Measurements from ENCODE around the gene BTBD3. TPM values are rescaled to one million over a fixed set of nuclear protein-coding genes. Genes with fewer than 3 reads are reported as not detected.

The BTBD3 gene
- total and polyA plus RNA-seq, 2 donors (not counting 3 experiments of a cell fraction or from before 2014, with no cell fraction given): 18.6 to 29.3 TPM

DNA sequence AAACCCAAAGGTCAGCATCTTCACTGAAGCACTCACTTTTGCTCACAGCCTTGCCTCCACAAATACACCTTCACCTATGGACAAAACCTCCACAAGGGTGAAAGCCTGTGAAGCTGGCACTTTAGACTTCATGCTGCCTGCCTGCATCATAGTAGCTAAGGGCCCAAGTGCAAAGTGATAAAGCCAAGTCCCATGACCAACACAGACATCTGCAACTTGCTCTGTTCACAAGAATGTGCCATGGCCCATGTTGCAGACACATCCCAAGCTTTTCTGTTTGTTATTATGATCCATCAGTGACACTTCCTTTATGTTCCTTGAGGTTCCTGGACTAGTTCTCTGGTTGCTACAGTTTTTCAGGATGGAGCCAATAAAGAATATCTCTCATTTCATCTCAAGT is 31.1 kb downstream of the BTBD3 start:
- FAIRE-seq (no peak), DNase-seq (ENCODE audit: low read depth, low spot score) (no peak)
- dilution Hi-C loops (cut with MboI; ENCODE audit: extremely low pct_ligation_motif_present, low sequenced_read_pairs) (no loop called here), intact Hi-C loops (cut with micrococcal nuclease) (no loop called here)
- ChIA-PET CTCF (no interaction called here), POLR2A (no interaction called here)
- BruUV-seq (replicated peaks): no TSS peak
- Histone ChIP-seq H3K27ac (ENCODE audit: insufficient read depth, low read depth, low read length) (no peak overlapping the region), H3K4me1 (ENCODE audit: control insufficient read depth, extremely low read depth, insufficient read depth, low read length) (no peaks in the 10 kb centered on the region), H3K9me1 (replicated peaks; ENCODE audit: control insufficient read depth, extremely low read depth, insufficient read depth, low read length) (no peaks in the 10 kb centered on the region), H3K79me2 (ENCODE audit: control insufficient read depth, insufficient read depth, low read length) (no peaks in the 10 kb centered on the region), H3K27me3 (ENCODE audit: control insufficient read depth in 2 of 2, insufficient read depth in 2 of 2, low read length in 2 of 2) (no peaks in the 10 kb centered on the region), H3K9me3 (replicated peaks; ENCODE audit: control insufficient read depth, insufficient read depth, low read length) (no peaks in the 10 kb centered on the region), H3K36me3 (ENCODE audit: control insufficient read depth in 2 of 2, extremely low read depth in 1 of 2, insufficient read depth in 2 of 2, low read length in 2 of 2) (no peaks in the 10 kb centered on the region), H3K4me3 (replicated peaks in 1 of 3; ENCODE audit: insufficient read depth in 1 of 3, low read depth in 1 of 3, low read length in 3 of 3) (no peak overlapping the region), H3K9ac (replicated peaks; ENCODE audit: extremely low read depth, insufficient read depth, low read length) (no peak overlapping the region), H4K20me1 (replicated peaks; ENCODE audit: control insufficient read depth, extremely low read depth, insufficient read depth, low read length) (no peaks in the 10 kb centered on the region), H2AFZ (ENCODE audit: low read depth, low read length) (no peak overlapping the region), H3K4me2 (ENCODE audit: insufficient read depth, low read length) (no peak overlapping the region)
- TF ChIP-seq, protein P1, sequence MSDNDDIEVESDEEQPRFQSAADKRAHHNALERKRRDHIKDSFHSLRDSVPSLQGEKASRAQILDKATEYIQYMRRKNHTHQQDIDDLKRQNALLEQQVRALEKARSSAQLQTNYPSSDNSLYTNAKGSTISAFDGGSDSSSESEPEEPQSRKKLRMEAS (IDR thresholded peaks at IDR 0.05; ENCODE audit: insufficient read depth, insufficient read length): no peak

DNA sequence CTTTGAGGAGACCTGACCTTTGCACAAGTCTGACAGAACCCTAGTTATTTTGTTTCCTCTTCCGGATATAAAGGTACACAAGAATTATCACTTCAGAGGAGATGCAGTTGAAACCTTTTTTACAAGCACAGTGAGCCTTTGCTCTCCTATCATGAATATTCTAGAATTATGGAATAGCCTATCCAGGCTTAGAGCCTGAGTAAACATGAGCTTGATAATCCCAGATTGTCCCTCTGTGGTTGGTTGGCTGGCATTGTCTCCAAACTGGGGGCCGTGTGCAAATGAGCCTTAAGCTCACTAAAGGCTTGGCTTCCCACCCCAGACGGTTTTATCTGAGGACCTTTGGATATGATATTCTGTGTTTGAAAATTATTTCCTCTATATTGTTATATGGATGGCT is 32.0 kb downstream of the BTBD3 start:
- no peaks in the 10 kb centered on the region for H3K79me2 ChIP-seq (ENCODE audit: control insufficient read depth, insufficient read depth, low read length)
- no peak overlapping the region for H3K9ac ChIP-seq (replicated peaks; ENCODE audit: extremely low read depth, insufficient read depth, low read length)
- intact Hi-C loops (cut with micrococcal nuclease): no loop called here
- FAIRE-seq: no peak
- ChIA-PET POLR2A (no interaction called here), CTCF (no interaction called here)
- DNase-seq (ENCODE audit: low read depth, low spot score): no peak
- H3K36me3 ChIP-seq (ENCODE audit: control insufficient read depth in 2 of 2, extremely low read depth in 1 of 2, insufficient read depth in 2 of 2, low read length in 2 of 2): no peaks in the 10 kb centered on the region
- H2AFZ ChIP-seq (ENCODE audit: low read depth, low read length): no peak overlapping the region
- no peak overlapping the region for H3K4me2 ChIP-seq (ENCODE audit: insufficient read depth, low read length)
- TF ChIP-seq MYC (IDR thresholded peaks at IDR 0.05; ENCODE audit: low read depth, low read length): no peak
- TF ChIP-seq, protein P1 (IDR thresholded peaks at IDR 0.05; ENCODE audit: insufficient read depth, insufficient read length): no peak
- TF ChIP-seq GATA2 (IDR thresholded peaks at IDR 0.05; ENCODE audit: insufficient read depth, insufficient read length, low read depth, low read length): no peak
- TF ChIP-seq, protein P2, sequence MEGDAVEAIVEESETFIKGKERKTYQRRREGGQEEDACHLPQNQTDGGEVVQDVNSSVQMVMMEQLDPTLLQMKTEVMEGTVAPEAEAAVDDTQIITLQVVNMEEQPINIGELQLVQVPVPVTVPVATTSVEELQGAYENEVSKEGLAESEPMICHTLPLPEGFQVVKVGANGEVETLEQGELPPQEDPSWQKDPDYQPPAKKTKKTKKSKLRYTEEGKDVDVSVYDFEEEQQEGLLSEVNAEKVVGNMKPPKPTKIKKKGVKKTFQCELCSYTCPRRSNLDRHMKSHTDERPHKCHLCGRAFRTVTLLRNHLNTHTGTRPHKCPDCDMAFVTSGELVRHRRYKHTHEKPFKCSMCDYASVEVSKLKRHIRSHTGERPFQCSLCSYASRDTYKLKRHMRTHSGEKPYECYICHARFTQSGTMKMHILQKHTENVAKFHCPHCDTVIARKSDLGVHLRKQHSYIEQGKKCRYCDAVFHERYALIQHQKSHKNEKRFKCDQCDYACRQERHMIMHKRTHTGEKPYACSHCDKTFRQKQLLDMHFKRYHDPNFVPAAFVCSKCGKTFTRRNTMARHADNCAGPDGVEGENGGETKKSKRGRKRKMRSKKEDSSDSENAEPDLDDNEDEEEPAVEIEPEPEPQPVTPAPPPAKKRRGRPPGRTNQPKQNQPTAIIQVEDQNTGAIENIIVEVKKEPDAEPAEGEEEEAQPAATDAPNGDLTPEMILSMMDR (IDR thresholded peaks at IDR 0.05; ENCODE audit: extremely low read depth in 1 of 2, insufficient read depth in 1 of 2, low read depth in 1 of 2, low read length in 2 of 2): no peak
- no peak for TF ChIP-seq POLR2AphosphoS5 (IDR thresholded peaks at IDR 0.05; ENCODE audit: insufficient read depth, low read depth, low read length)
- TF ChIP-seq JUN (IDR thresholded peaks at IDR 0.05; ENCODE audit: borderline replicate concordance, insufficient read depth, insufficient read length, low read depth): no peak
- TF ChIP-seq EZH2 (IDR thresholded peaks at IDR 0.05; ENCODE audit: borderline replicate concordance, low read depth, low read length, severe bottlenecking): no peak
- TF ChIP-seq FOS (IDR thresholded peaks at IDR 0.05; ENCODE audit: borderline replicate concordance, insufficient read depth, low read length): no peak
- TF ChIP-seq POLR2A (IDR thresholded peaks at IDR 0.05; ENCODE audit: low read depth, low read length): no peak
- no peaks in the 10 kb centered on the region for H4K20me1 ChIP-seq (replicated peaks; ENCODE audit: control insufficient read depth, extremely low read depth, insufficient read depth, low read length)
- dilution Hi-C loops (cut with MboI; ENCODE audit: extremely low pct_ligation_motif_present, low sequenced_read_pairs): no loop called here
- H3K9me1 ChIP-seq (replicated peaks; ENCODE audit: control insufficient read depth, extremely low read depth, insufficient read depth, low read length): no peaks in the 10 kb centered on the region
- H3K27me3 ChIP-seq (ENCODE audit: control insufficient read depth in 2 of 2, insufficient read depth in 2 of 2, low read length in 2 of 2): no peaks in the 10 kb centered on the region
- no peaks in the 10 kb centered on the region for H3K9me3 ChIP-seq (replicated peaks; ENCODE audit: control insufficient read depth, insufficient read depth, low read length)
- no peaks in the 10 kb centered on the region for H3K4me1 ChIP-seq (ENCODE audit: control insufficient read depth, extremely low read depth, insufficient read depth, low read length)
- BruUV-seq (replicated peaks): no TSS peak
- H3K4me3 ChIP-seq (replicated peaks in 1 of 3; ENCODE audit: insufficient read depth in 1 of 3, low read depth in 1 of 3, low read length in 3 of 3): no peak overlapping the region
- no peak overlapping the region for H3K27ac ChIP-seq (ENCODE audit: insufficient read depth, low read depth, low read length)

Data from endothelial cell of umbilical vein (primary cell).